MV-4-11 (cell line): ENCODE results near the gene BABAM2.
"Not testable (repeated sequence)": the region's sequence is repeated elsewhere in the genome, so short reads cannot be mapped to it uniquely, and the experiment has no call there.

Experiments
- DNase-seq: peaks from one replicate; lab custom pipeline; 2025; lab: John Stamatoyannopoulos, UW

BABAM2 gene

DNA sequence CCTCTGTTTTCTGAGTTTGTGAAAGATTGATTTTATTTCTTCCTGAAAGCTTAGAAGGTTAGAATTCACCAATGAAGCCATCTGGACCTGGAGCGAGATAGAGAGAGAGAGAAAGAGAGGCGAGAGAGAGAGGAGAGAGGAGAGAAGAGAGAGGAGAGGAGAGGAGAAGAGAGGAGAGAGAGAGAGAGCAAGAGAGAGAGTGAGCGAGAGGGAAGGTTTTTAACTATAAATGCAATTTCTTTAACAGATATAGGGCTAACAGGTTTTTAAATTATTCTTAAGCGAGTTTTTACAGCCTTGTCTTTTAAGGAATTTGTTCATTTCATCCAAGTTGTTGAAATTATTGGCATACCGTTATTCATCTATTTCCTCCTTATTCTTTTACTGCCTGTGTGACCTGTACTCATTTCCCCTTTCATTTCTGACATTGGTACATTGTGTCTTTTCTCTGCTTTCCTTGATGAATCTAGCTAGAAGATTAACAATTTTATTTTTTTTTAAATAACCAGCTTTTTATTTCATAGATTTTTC lies 56.1 kb downstream of the BABAM2 start:
- DNase-seq, result no peak

DNA sequence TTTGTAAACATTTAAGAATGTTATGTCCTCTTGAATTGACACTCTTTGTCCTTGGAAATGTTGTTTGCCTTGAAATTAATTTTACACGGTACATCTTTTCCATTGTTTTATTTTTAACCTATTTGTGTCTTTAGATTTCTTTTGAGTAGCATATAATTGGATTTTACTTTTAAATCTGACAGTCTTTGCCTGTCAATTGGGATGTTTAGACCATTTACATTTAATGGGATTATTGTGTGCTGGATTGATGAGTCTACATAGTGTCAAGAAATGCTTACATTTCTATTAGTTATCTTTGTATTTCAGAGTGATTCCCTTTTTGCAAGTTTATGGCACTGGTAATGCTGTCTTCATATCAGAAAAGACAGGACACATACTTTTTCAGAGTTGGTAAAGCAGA lies 61.5 kb downstream of the BABAM2 start:
- DNase-seq, result no peak

DNA sequence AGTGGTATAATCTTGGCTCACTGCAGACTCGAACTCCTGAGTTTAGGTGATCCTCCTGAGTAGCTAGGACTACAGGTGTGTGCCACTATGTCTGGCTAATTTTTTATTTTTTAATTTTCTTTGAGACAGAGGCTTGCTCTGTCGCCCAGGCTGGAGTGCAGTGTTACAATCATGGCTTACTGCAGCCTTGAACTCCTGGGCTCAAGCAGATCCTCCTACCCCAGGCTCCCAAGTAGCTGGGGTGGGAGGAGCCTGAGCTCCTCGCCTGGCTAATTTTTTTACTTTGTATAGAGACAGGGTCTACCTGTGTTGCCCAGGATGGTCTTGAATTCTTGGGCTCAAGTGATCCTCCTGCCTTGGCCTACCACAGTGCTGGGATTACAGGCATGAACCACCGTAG lies 62.5 kb downstream of the BABAM2 start:
- DNase-seq, result peak; percentile 53

DNA sequence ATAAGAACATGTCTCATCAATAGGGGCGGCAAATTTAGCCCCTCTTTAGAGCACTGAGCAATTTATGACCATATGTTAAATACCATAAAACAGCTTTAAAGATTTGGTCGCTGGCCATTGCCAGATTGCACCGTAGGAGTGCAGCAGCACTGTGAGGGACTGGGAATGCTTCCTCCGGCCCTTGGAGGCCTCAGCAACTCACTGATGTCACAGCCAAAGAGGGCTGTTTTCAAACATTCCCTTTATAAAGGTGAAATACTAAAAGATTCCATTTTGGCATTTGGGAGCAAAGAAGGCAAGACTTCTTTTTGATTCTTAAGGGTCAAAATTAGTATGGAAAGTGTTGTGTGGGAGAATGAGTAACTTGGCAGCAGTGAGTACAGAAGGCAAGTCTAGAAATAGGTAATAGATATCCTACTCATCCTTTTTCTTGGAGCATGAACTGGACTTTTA lies 63.7 kb downstream of the BABAM2 start:
- no peak for DNase-seq

DNA sequence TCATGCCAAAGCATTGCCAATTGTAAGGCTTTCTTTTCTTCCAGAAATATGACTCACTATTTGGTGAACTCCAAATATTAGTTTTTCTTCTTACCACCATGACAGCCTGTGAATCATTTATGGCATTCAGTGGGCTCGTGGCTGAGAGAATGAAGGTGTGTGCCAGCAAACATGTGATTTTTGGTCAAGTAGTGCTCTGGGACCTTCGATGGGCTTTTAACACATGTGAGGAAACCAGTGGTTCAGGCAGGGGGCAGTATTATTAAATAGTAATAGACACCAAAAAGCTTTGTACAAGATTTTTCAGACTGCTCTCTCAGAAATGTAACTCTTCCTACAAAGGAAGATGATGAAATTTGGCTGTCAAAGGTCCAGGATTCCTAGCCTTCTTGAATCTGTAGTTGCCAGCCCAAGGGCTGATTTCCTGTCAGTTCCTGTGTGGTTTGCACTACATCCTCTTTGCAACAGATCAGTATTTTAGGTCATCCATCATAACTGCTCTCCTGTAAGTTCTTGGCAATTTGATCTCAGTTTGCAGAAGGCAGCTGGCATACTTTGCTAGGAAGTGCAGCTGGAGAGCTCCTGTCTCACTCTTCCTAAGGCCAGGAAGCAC lies 64.3 kb downstream of the BABAM2 start:
- peak; percentile 99 for DNase-seq

DNA sequence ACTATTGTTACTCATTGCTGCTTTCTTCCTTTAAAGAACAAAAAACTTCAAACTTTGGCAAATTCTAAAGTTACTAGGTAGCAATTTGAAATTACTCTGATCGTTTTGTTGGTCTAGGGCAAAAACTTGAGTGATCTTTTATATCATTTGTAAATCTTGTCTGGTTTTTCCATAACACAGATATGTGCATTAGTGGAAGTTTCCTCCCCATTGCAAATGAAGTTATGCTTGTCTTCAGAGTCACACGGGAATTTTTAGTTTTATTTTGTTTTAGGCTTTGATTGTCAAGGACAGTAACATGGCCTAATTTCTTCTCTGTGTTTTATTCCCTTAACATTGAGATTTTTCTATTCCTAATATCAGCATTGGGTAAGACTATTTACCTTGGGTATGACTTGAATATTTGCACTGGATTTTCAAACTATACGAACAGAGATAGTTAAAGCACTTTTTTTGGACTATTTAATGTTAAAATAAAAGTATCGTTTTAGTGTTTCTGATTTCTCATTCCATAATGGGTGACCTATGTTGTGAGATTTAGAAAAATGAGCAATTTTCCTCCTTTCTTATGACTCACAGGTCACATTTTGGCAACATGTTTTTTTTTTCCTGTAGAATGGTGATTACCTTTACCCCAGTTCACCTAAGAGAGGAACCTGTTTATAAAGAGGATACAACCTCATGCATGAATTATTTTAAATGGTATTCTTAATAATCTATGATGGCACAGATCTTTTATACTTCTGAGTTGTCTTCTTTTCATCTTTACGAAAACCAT lies 65.0 kb downstream of the BABAM2 start:
- DNase-seq, result no peak

DNA sequence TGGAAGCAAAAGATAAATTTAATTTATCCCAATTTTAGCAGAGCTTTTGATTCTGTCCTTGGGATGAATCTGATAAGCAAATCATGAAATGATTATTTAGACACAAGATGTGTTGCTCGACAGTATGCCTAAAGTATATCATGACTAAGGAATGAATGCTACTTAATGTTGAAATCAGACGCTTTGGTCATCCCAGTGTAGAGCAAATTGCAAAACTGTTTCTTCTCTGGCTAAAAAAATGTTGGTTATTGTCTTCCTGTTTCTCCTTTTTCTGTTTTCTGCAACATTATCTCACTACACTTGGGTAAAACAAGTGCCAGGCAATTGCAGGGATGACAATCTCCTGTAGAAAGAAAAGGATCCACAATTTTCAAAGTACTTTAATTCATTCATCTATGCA lies 66.4 kb downstream of the BABAM2 start:
- DNase-seq, result peak; percentile 91

DNA sequence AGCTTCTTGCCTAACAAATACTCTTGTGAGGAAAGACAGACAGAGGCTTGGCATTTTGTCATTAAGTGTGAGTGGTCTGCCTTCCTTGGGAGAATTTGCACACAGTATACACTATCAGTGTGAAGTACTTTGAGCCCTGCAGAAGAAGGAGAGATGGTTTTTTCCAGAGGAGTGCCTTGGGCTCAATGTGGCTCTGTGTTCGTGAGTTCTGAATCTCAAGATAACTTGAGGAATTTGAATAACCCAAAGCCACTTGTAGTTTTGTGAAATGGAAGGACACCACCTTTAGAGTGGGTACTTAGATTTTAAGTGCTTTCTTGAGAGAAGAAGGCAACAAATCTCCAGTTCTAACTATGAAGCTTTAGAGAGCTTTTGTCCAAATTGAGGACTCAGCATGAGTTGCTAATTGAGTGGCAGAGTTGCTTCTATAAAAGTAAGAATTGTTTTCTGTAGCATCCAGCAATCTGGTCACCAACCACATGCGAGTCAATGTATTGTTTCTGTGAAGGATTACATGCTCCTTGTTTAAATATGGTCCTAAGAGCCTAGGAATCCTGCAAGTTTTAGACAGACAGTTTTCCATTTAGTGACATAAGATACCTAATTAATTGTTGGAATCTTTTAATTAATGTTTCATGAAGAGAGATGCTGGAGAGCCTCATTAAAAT lies 68.3 kb downstream of the BABAM2 start:
- no peak for DNase-seq

DNA sequence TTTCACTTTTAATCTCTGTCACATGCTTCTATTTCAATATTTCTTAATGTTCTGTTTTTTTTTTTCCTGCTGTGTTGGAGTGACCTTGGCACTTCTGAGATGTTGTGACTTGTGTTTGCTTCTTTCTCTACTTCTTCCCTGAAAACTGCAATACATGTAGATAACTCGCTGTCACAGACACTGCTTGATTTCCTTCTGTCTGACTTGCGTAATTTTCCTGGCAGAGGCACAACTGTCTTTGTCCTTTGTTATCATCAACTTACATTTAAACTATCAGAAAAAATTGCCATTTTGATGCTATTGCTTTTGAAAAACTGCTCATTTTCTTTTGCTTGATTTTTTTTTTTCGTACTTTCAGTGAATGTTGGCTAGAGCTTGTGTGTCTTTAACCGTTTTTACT lies 69.0 kb downstream of the BABAM2 start:
- DNase-seq, result peak; percentile 84

DNA sequence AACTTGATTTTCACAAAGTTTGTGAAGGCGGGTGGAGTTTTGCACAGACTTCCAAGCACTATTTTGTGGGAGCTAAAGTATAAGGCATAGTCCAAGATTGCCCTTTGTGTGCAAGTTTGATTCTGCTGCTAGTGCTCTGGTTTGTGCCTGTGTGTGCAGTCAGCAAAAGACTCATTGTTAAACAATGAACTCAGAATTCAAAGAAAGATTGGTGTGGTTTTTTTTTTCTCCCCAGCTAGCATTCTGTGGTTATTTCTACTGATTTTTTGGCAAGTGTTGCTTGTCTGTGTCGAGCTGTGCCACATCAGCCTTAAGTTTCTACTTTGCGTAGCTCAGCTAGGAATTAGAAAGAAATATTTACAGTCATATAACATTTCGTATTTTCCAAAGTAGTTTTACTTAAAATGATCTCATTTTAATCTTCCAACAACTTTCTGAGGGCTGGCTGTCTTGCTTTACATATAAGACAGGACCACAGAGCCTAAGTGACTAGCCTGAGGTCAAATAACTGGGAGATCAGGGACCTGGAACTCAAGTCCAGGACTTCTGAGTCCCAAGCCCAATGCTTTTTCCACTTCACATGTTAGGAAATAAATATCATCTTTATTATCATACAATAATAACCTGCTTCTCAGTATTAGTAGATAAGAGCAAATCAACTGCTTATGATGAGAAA lies 69.8 kb downstream of the BABAM2 start:
- DNase-seq, result peak; percentile 32

DNA sequence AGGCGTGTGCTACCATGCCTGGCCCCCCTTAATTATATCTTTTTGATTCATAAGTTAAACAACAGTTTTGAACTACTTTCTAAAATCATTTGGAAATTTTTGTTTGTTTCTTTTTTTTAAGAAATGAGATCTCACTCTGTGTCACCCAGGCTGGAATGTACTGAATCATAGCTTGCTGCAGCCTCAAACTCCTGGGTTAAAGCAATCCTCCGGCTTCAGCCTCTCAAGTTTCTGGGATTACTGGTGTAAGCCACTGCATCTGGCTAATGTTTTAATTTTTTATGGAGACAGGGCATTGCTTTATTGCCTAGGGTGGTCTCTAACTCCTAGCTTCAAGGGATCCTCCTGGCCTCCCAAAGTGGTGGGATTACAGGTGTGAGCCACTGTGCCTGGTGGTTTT lies 71.5 kb downstream of the BABAM2 start:
- no peak for DNase-seq

DNA sequence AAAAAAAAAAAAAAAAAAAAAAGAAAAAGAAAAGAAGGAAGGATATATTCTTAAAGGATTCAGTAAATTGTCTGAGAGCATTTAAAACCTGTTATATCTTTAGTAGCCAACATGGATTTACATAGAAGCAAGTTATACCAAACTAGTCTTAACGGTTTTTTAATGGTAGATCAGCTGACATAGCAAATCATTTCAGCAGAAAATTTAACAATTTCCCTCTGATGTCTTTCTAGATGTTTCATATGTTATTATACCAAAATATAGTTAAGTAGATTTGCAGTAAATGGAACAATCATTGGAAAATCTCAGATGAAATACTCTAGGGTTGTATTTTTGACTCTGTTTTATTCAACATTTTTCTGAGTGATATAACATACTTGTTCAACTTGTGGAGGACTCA lies 72.9 kb downstream of the BABAM2 start:
- no peak for DNase-seq

DNA sequence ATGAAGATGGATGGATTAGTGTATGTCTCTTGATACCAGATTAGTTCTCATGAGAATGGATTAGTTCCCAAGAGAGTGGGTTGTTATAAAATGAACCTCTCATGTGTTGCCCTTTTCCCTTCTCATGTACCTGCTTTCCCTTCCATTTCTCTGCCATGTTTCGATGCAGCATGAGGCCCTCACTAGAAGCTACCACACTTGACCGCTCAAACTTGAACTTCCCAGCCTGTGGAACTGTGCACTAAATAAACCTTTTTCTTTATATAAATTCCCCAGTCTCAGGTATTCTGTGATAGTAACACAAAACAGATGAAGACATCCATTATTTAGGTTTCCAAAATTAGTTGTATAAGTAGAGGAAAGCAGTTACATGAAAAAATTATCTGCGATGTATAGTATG lies 73.5 kb downstream of the BABAM2 start:
- no peak for DNase-seq

DNA sequence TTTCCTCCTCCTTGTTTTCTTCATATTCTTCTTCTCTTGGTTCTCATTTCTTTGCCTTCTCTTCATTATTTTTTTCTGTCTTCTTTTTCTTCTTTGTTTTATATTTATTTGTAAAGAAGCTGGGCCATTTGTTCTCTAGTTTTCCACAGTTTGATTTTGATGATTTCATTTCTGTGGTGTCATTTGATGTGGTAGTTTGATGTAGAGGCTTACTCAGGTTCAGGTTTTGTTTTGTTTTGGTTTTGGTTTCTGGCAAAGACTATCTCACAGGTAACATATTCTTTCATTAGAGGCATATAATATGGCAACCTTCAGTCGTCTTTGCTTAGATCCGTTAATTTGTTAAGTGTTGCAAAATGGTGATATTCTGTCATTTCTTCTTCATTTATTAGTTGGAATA lies 75.3 kb downstream of the BABAM2 start:
- no peak for DNase-seq

DNA sequence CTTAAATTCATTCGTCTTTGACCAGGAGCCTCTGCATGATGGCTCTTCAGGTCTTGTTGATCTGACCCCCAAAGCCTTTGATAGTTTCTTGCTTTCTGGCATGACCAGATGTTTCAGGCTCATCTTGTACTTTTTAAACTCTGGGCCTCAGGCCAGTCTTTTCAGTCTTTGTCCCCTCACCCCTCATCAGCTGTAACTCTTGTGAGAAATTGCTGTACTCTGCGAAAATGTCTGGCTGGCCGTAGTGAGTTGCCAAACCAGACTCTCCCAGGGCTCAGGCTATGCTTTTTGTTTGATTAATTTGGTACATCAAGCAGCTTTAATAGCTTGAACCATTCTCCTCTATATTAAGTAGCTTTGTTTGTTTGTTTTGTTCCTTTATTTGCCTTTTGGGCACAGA lies 75.9 kb downstream of the BABAM2 start:
- no peak for DNase-seq

DNA sequence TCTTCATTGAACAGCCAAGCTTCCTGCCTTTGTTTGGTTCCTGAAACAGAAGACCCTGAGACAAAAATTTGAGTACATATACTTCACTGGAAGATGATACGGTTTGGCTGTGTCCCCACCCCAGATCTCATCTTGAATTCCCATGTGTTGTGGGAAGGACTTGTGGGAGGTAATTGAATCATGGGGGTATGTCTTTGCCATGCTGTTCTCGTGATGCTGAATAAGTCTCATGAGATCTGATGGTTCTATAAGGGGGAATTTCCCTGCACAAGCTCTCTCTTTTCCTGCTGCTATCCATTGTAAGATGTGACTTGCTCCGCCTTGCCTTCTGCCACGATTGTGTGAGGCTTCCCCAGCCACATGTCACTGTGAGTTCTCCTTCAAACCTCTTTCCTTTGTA lies 76.5 kb downstream of the BABAM2 start:
- no peak for DNase-seq

DNA sequence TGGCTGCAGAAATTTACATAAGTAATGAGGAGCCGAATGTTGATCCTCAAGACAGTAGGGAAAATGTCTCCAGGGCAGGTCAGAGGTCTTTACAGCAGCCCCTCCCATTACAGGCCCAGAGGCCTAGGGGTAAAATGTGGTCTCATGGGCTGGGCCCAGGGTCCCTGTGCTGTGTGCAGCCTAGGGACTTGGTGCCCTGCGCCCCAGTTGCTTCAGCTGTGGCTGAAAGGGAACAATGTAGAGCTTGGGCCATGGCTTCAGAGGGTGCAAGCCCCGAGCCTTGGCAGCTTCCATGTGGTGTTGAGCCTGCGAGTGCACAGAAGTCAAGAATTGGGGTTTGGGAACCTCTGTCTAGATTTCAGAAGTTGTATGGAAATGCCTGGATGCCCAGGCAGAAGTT lies 77.5 kb downstream of the BABAM2 start:
- not testable (repeated sequence) for DNase-seq

DNA sequence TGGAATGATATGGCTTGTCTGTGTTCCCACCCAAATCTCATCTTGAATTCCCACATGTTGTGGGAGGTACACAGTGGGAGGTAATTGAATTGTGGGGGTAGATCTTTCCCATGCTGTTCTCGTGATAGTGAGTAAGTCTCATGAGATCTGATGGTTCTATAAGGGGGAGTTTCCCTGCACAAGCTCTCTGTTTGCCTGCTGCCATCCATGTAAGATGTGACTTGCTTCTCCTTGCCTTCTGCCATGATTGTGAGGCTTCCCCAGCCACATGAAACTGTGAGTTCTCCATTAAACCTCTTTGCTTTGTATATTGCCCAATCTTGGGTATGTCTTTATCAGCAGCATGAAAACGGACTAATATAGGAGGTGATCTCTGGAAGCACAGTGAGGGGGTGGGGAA lies 78.4 kb downstream of the BABAM2 start:
- DNase-seq, result not testable (repeated sequence)

DNA sequence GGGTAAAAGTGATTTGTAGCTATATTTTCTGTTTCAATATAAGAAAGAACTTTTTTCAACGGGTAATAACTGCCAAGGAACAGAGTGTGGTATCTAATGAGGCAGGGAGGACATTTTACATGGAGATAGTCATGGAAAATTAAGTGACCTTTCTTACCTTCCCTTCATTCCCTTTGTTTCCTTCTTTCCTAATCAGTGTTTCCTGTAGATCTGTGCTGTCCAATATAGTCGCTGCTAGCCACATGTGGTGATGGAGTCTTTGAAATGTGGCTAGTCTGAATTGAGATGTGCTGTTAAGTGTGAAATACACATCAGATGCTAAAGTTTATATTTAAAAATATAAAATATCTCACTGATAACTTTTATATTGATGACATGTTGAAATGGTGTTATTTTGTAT lies 81.8 kb downstream of the BABAM2 start:
- DNase-seq, result no peak

DNA sequence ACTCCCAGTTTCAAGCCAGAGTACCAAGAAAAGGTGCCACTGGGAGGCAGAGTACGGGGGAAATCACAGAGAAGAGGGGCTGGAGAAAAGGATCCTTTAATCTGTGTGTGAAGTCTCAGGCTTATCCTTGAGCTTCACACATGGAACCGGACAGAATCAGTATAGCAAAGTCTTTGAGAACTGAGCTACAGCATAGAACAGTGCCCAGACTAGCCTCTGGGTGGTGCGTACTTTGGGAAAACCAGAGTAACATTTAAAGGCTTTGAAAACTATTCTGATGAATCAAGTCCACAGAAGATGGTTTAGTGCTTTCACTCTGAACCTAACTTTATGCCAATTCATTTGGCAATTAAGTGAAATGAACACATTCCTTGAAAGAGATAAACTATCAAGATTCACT lies 83.1 kb downstream of the BABAM2 start:
- no peak for DNase-seq

DNA sequence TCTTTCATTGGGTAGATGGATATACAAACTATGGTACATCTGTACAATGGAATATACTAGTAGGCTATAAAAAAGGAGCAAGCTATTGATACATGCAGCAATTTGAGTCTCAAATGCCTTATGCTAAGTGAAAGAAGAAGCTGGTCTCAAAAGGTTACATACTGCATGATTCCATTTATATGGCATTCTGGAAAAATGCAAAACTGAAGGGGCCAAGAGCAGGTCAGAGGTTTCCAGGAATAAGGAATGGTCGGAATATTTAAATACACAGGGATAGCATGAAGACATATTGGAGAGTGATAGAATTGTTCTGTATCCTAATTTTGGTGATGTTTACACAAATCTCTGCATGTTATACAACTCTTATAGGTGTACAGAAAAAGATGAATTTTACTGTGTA lies 85.8 kb downstream of the BABAM2 start:
- DNase-seq, result no peak

DNA sequence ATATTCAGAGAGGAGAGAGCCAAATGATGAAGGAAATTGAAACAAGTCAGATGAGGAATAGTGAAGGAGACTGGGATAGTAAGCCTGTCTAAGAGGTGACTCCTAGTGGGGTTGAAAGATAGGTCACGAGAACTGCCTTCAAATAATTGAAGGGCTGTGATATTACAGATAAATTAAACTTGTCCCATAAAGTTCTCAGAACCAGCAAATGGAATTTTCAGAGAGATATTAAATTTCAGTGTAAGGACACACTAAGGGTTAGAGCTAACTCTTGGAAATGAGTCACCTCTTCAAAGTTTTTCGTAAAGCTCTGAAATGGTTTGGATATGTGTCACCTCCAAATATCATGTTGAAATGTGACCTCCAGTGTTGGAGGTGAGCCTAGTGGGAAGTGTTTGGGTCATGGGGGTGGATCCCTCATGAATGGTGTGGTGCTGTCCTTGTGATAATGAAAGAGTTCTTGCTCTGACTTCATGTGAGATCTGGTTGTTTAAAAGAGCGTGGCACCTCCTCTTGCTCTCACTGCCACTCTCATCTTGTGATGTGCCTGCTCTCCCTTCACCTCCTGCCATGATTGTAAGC lies 87.3 kb downstream of the BABAM2 start:
- peak; percentile 14 for DNase-seq
